Astrocyte of the hippocampus (primary cell): Measurements from ENCODE around the gene RAB3D.

ENCODE experiments used
- DNase-seq: peaks from one replicate; pipeline ENCODE4 v3.0.0; 2011; ENCODE audit warnings: low read depth, low spot score

RAB3D gene

DNA sequence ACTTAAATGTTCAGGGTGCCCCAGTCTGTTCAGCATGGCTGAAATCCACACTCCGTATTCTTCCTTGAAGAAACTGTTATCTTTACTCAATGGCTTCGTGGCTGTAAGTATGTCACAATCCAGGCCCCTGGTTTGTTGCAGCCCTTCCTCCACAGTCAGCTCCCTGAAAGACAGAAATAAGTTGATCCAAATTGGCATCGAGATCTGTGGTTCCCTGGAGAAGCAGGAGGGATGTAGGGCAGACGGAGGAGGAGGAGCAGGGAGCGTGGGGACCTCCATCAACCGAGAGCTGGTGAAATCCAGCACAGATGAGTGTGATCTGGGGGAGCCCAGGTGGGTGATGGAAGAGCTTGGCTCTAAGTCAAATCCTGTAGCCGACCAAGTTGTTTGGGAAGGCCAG lies 43.2 kb downstream of the RAB3D start:
- no peak for DNase-seq

GRCh38 chr19:11295665-11296245 lies 43.7 kb downstream of the RAB3D start, which contains the start of gene TSPAN16:
Gene TSPAN16, plus strand, starts transcription at chr19:11296160. Its CDS starts 138 bp downstream, at chr19:11296298.
- DNase-seq = no peak

DNA sequence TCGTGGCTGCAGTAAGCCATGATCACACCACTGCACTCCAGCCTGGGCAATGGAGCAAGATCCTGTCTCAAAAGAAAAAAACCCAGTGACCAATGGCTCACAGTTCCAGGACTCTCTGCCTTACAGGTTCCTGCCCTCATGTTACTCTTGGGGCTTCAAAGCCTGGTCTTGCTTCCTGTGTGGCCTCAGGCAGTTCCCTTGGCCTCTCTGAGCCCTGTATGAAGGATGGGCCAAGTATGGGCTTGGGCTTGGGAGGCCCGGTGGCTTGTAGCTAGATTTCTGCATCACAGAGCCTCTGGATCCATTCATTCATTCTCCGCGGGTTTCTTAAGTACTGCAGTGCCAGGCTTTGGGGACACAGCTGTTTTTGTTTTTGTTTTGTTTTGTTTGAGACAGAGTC lies 44.3 kb downstream of the RAB3D start:
- DNase-seq = no peak

GRCh38 chr19:11293433-11294389 lies 45.7 kb downstream of the RAB3D start:
- DNase-seq = peak; percentile 96

- DNase-seq = no peak
Observed at GRCh38 chr19:11291991-11292390, 47.5 kb downstream of the RAB3D start.

DNA sequence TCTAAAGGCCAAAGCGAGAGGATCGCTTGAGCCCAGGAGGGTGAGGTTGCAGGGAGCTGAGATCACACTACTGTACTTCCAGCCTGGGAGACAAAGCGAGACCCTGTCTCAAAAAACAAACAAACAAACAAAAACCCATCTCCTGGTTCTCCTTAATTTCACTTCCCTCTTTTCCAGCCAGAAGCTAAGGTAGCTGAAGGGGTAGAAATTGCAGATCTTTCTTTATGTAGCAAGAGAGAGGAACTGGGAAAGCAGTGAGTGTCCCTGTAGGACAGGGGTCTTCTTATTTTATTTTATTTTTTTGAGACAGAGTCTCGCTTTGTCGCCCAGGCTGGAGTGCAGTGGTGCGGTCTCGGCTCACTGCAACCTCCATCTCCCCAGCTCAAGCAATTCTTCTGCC lies 48.0 kb downstream of the RAB3D start:
- no peak for DNase-seq

DNA sequence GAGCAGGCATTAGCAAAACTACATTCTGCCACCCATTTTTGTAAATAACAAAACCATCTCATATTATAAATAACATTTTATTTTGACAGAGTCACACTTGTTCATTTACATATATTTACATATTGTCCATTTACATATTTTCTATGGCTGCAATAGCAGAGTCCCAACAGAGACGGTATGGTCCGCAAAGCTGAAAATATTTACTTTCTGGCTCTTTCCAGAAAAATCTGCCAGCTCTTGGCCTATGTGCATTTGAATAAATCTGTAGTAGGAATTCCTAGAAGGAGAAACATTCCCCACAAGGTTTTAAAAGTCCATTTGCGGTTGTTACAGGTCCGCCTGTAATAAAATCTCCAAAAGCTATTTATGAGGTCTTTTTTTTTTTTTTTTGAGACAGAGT lies 49.2 kb downstream of the RAB3D start:
- no peak for DNase-seq

DNA sequence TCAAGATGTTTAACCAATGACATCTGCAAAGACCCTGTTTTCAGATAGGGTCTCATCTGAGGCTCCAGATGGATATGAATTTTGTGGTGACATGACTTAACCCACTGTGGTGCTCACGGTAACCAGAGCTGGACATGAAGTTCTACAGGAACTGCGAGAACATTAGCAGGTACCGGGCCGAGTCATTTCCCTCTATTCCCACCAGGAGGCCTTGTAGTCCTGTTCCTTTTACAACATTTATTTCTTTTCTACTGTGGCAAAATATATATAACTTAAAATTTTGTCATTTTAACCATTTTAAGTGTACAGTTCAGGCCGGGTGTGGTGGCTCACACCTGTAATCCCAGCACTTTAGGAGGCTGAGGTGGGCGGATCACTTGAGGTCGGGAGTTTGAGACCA lies 51.1 kb downstream of the RAB3D start:
- peak; percentile 44 for DNase-seq

GRCh38 chr19:11286312-11286974 lies 53.0 kb downstream of the RAB3D start:
- DNase-seq = no peak

DNA sequence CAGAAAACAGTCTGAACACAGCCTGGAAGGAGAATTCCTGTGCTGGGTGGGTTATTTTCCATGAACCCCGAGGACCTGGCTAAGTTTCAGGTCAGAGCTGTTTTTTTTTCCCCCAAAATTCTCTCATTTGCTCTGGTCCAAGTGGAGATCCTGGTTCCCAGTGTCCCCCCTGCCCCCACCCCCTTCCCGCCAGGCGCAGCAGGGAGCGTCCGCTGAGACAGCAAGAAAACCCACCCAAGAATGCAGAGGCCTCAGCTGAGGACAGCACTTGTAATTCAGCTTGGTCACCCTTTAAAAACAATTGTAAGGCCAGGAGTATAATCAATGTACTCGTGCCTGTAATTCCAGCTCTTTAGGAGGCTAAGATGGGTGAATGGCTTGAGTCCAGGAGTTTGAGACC lies 54.9 kb downstream of the RAB3D start:
- DNase-seq = no peak

DNA sequence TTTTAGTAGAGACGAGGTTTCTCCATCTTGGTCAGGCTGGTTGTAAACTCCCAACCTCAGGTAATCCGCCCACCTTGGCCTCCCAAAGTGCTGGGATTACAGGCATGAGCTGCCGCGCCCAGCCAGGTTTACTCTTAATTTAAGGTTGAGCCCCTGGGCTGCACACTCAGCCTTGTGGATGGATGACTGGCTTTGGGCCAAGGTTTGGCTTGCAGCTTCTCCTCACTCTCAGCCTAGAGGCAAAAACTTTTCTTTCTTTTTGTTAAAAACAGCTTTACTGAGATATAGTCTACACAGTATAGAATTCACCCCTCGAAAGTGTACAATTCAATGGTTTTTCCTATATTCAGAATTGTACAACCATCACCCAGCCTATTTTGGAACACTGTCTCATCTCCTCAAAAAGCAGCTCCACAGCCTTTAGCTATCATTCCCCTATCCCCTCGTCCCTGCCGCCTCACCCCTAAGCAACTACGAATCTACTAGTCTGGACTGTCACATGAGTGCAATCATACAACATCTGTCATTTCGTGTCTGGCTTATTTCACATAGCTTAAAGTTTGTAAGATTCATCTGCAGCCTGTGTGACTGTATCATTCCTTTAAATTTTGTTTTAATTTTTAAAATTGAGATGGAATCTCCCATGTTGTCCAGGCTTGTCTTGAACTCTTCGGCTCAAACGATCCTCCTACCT lies 58.0 kb downstream of the RAB3D start:
- DNase-seq = no peak

DNA sequence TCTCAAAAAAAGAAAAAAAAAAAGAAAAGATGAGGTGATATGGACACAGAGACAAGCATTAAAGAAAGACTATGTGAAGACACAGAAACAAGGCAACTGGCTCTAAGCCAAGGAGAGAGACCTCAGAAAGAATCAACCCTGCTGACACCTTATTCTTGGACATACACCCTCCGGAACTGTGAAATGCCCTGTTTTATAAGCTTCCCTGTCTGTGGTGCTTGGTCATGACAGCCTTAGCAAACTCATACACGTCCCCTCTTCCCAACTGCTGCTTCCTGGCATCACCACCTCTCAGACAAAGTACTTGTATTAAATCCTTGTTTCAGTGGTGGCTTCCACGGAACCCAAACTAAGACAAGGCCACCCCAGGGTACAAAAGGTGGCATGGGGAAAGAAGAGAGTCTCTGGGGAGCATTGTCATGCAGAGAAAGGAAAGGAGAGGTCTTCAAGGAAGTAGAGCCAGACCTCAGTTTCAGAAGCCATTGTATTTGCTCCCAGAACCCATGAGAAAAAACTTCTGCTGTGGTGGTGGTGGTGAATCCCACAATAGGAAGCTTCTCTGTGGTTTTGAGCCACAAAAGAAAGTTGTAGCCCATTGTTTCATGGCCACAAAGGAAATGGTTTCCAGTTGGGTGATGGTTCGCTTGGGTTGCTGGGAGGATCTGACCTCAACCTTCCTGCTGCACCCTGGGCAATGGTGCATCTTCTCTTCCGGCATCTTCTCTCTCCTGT lies 59.8 kb downstream of the RAB3D start:
- no peak for DNase-seq

DNA sequence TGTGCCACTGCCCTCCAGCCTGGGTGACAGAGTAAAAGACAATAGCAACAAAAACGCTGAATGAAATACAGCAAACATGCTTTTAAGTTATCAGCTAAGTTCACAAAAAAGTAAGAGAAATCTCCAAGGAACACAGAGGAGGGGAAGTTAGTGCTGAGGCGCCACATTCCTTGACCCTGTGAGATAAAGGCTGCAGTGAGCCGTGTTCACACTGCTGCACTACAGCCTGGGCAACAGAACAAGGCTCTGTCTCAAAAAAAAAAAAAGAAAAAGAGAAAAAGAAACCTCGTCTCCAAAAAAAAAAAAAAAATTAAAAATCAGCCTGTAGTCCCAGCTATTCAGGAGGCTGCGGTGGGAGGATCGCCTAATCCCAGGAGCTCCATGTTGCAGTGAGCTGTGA lies 60.8 kb downstream of the RAB3D start:
- no peak for DNase-seq

DNA sequence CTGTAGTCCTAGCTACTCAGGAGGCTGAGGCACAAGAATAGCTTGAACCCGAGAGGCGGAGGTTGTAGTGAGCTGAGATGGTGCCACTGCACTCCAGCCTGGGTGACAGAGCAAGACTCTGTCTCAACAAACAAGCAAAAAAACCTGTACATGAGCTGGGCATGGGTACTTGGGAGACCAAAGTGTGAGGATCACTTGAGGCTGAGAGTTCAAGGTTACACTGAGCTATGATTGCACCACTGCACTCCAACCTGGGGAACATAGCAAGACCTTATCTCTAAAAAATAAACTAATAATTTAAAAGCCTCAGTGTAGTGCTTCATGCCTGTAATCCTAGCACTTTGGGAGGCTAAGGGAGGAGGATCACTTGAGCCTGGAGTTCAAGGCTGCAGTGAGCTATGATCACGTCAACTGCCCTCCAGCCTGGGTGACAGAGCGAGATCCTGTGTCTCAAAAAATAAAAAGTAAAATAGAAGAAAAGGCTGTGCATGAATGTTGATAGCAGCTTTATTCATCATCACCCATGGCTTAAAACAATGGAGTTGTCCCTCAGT lies 64.8 kb downstream of the RAB3D start:
- DNase-seq = no peak

DNA sequence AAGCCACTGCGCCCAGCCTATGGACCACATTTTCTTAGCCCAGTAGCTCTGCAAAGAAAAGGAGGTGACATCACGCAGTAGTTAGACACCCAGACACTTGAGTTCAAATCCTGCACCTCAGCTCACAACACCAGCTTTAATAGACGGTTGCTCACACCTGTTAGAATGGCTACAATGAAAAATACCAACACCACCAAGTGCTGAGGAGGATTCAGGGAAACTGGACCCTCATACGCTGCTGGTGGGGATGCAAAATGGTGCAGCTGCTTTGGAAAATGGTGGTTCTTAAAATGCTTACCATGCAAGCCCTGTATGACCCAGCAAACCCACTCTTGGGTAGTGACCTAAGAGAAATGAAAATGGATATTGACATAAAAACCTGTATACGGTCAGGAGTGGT lies 65.5 kb downstream of the RAB3D start:
- no peak for DNase-seq

- DNase-seq = no peak
Observed at GRCh38 chr19:11273296-11273695, 66.2 kb downstream of the RAB3D start.
